Gastrocnemius medialis (tissue), 4 donors: ENCODE measurements around the gene SORBS2.

ENCODE experiments used
- POLR2A ChIP-seq, 2 donors: fragments of 450-650 bp; IDR thresholded peaks; one replicate each; pipeline ENCODE4 v1.6.1; 2017; ENCODE audit warnings: antibody characterized with exemption in 2 of 2, mild to moderate bottlenecking in 2 of 2, moderate library complexity in 2 of 2
- TF ChIP-seq, protein P1 (sequence below), 5 experiments: fragments of 450-650 bp in 3 of 5; fragments of 200-600 bp in 2 of 5; sonication (generic) in 2 of 5; IDR thresholded peaks in 4 of 5; conservative IDR thresholded peaks in 1 of 5; 1 replicate in 4 of 5; 2 replicates in 1 of 5; pipeline ENCODE4 v1.5.1; 2016 to 2019; ENCODE audit warnings: antibody characterized with exemption in 5 of 5, mild to moderate bottlenecking in 3 of 5, moderate library complexity in 3 of 5

DNA sequence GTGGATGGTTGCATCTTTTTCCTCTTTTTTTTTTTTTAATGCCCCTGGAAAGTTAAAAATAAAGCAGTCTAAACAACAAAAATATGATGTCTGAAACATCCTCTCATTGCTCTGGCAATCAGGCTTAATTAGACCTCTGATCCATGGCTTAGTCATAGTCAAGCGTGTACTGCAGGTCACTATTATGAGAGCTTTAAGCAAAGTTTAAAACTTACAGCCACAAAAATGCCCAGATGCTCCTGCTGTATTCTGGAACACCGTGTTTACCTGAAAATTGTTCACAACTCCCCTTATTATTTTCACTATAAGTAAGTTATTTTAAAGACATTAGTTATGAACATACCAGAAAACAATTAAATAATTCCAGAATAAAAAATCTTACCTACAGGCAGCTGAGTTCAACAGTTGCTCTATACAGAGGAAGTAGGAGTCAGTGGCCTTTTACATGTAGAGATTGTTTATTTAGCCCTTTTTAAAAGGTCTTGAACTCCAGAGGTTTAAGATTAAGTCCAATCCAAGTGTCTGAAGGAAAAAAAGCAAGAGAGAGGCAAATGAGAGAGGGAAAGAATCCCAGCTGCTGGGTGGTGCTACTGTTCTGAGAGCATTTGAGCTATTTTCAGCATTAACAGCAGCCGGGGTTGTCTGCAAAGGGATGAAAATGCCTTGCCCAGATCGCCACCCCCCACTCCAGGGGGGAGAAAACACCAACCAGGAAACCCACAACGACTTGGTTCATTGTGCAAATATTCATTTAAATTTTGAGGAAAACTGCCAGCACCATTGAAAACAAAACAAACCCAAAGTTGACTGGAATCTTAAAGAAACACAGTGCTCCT, 36.9 kb downstream of the SORBS2 start:
- TF ChIP-seq, protein P1, sequence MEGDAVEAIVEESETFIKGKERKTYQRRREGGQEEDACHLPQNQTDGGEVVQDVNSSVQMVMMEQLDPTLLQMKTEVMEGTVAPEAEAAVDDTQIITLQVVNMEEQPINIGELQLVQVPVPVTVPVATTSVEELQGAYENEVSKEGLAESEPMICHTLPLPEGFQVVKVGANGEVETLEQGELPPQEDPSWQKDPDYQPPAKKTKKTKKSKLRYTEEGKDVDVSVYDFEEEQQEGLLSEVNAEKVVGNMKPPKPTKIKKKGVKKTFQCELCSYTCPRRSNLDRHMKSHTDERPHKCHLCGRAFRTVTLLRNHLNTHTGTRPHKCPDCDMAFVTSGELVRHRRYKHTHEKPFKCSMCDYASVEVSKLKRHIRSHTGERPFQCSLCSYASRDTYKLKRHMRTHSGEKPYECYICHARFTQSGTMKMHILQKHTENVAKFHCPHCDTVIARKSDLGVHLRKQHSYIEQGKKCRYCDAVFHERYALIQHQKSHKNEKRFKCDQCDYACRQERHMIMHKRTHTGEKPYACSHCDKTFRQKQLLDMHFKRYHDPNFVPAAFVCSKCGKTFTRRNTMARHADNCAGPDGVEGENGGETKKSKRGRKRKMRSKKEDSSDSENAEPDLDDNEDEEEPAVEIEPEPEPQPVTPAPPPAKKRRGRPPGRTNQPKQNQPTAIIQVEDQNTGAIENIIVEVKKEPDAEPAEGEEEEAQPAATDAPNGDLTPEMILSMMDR (IDR thresholded peaks at IDR 0.05 in 4 of 5, conservative IDR thresholded peaks at IDR 0.05 in 1 of 5), result no peak
- no peak for TF ChIP-seq POLR2A (IDR thresholded peaks at IDR 0.05)
